ACC112 (cell line): ENCODE results near the gene FAM118A.

Source experiments
- H2AFZ ChIP-seq: fragments of 200-600 bp; sonication (generic); one replicate; pipeline ENCODE4 v1.6.0; 2017; ENCODE audit warnings: antibody characterized with exemption, low read length; ENCODE audit not compliant: unreplicated experiment
- H3K27ac ChIP-seq: fragments of 200-600 bp; sonication (generic); 2 replicates; pipeline ENCODE4 v1.5.1; 2014; ENCODE audit warnings: low read depth, mild to moderate bottlenecking, antibody characterized with exemption, low read length, moderate library complexity
- H3K27me3 ChIP-seq: fragments of 200-600 bp; sonication (generic); 2 replicates; pipeline ENCODE4 v1.6.1; 2014; ENCODE audit warnings: mild to moderate bottlenecking, antibody characterized with exemption, low read length, moderate library complexity, mixed read lengths; ENCODE audit not compliant: insufficient read depth
- H3K36me3 ChIP-seq: fragments of 200-600 bp; sonication (generic); 2 replicates; pipeline ENCODE4 v1.6.1; 2016; ENCODE audit warnings: mild to moderate bottlenecking, antibody characterized with exemption, low read length, moderate library complexity, mixed read lengths; ENCODE audit not compliant: insufficient read depth
- H3K4me1 ChIP-seq: fragments of 200-600 bp; sonication (generic); one replicate; pipeline ENCODE4 v1.6.1; 2016; ENCODE audit warnings: low read length, mixed read lengths; ENCODE audit not compliant: insufficient read depth, unreplicated experiment, control insufficient read depth
- H3K4me3 ChIP-seq: fragments of 200-600 bp; sonication (generic); 2 replicates; pipeline ENCODE4 v1.5.1; 2014; ENCODE audit warnings: mild to moderate bottlenecking, low read depth, low read length
- H3K79me2 ChIP-seq: fragments of 200-600 bp; sonication (generic); one replicate; pipeline ENCODE4 v1.6.0; 2016; ENCODE audit warnings: low read length; ENCODE audit not compliant: control insufficient read depth, unreplicated experiment, insufficient read depth

FAM118A gene

DNA sequence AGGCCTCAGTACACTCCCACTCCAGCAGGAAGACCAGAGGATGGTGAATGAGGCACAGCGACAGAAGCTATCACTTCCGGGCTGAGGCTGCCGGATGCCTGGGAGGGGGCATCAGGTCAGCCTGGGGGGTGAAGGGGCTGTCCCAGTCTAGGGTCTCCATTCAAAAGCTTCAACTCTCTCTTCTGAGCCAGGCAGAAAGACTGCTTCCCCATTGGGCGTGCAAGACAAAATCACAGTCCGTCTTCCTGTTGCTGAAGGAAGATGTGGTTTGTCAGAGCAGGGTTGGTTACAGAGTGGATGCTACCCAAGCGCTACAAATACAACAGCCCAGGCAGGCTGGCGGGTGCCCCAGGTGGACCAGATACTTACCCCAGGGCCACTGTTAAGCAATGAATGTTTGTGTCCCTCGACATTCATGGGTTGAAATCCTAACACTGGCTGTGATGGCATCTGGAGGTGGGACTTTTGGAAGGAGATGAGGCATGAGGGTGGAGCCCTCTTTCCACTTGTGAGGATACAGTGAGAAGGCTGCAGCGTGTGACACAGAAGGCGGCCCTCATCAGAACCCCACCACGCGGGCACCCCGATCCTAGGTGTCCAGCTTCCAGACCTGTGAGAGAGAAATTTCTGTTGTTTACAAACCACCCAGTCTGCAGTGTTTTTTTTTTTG lies 13.0 kb upstream of the FAM118A start:
- H3K4me1 ChIP-seq: peaks cover under 1% of the 10 kb centered on the region
- H2AFZ ChIP-seq: no peak overlapping the region
- H3K4me3 ChIP-seq: no peak overlapping the region
- no peaks in the 10 kb centered on the region for H3K79me2 ChIP-seq
- H3K27me3 ChIP-seq: no peaks in the 10 kb centered on the region
- H3K27ac ChIP-seq: no peak overlapping the region
- no peaks in the 10 kb centered on the region for H3K36me3 ChIP-seq

DNA sequence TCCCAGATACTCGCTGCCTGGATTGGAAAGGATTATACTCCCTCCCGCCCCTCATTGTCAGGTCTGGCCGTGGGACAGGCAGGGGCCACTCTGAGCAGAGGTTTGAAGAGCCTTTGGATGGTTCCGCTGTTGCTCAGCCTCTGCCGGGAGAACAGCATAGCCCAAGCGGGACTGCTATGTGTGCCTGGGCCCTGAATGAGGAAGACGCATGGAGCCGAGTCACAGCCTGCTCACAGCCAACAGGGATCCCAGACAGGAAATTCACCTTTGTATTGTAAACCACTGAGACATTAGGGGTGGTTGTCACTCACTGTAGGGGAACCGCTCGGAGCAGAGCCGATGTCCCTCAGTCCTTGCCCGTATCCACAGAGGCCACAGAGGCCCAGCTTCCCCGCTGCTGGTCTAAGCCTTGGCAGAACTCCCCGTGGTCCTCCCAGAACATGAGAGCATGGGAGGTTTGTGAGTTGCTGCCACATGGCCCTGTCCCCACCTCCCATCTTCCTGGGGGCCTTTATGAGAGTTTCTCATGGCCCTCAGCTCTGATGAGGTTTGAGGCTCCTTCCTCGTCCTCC lies 10.7 kb upstream of the FAM118A start:
- H3K79me2 ChIP-seq: no peaks in the 10 kb centered on the region
- no peak overlapping the region for H3K4me3 ChIP-seq
- H2AFZ ChIP-seq: no peak overlapping the region
- no peak overlapping the region for H3K27ac ChIP-seq
- H3K27me3 ChIP-seq: no peaks in the 10 kb centered on the region
- H3K4me1 ChIP-seq: peaks cover 2% of the 10 kb centered on the region
- H3K36me3 ChIP-seq: no peaks in the 10 kb centered on the region

DNA sequence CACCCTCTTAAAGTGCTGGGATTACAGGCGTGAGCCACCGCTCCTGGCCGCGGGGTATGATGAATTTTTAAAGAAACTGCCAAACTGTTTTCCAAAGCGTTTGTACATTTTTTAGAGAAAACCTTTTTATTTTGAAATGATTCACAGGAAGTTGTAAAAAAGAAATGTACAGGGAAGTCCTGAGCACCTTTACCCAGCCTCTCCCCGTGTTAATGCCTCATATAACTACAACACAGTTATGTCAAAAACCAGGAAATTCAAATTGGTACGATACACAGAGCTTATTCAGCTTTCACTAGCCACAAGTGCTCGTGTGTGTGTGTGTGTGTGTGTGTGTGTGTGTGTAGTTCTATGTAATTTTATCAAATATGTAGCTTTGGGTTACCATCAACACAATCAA lies 7.0 kb upstream of the FAM118A start:
- H2AFZ ChIP-seq: no peak overlapping the region

DNA sequence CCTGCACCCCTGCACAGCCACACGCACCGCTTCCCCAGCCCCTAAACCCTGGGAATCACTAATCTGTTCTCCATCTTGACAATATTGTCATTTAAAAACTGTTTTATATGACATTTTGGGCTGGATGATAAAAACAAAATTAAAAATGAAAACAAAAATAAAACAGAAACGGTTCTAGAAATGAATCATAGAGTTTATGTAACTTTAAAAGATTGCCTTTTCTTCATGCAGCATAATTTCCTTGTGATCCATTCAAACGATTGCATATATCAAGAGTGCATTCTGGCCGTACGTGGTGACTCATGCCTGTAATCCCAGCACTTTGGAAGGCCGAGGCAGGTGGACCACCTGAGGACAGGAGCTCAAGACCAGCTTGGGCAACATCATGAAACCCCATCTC lies 6.6 kb upstream of the FAM118A start:
- Histone ChIP-seq H3K27ac (no peak overlapping the region), H3K79me2 (no peaks in the 10 kb centered on the region), H3K4me1 (peaks cover 2% of the 10 kb centered on the region), H3K27me3 (no peaks in the 10 kb centered on the region), H3K36me3 (no peaks in the 10 kb centered on the region), H3K4me3 (no peak overlapping the region), H2AFZ (no peak overlapping the region)

More for the DNA sequence above, 7.0 kb upstream of the FAM118A start:
- Histone ChIP-seq H3K27me3 (no peaks in the 10 kb centered on the region), H3K27ac (no peak overlapping the region), H3K4me1 (peaks cover 2% of the 10 kb centered on the region), H3K79me2 (no peaks in the 10 kb centered on the region), H3K4me3 (no peak overlapping the region), H3K36me3 (no peaks in the 10 kb centered on the region)

DNA sequence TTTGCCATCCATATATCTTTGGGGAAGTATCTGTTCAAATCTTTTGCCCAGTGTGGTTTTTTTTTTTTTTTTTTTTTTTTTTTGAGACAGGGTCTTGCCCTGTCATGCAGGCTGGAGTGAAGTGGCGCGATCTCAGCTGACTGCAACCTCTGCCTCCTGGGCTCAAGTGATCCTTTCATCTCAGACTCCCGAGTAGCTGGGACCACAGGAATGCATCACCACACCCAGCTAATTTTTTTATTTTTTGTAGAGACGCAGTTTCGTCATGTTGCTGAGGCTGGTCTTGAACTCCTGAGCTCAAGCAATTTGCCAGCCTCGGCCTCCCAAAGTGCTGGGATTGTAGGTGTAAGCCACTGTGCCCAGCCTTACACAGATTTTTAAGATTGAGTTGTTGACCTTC lies 4.8 kb upstream of the FAM118A start:
- Histone ChIP-seq H3K4me1 (peaks cover 2% of the 10 kb centered on the region), H3K27me3 (no peaks in the 10 kb centered on the region), H3K4me3 (no peak overlapping the region), H2AFZ (no peak overlapping the region), H3K79me2 (no peaks in the 10 kb centered on the region), H3K36me3 (no peaks in the 10 kb centered on the region), H3K27ac (no peak overlapping the region)

DNA sequence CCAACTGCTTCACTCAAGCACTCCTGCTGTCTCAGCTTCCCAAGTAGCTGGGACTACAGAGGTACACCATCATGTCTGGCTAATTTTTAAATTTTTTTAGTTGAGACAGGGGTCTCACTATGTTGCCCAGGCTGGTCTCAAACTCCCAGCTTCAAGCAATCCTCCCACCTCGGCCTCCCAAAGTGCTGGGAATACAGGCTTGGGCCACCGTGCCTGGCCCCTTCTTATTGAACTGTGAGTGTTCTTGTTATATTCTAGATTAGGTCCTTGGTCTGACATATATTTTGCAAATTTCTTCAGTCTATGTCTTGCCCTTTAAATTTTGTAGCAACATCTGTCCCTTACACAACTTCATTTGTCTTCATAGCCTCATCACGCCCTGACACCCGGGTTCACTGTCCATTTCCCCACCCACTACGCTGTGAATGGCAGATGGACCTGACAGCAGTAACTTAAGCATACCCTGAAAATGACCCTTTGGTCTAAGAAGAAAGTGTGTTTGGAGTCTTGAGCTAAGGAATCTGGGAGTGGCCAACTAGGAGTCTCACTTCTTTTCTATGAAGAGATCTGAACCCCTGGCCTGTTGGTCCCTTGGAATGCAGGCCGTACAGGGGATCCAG lies 4.2 kb upstream of the FAM118A start:
- Histone ChIP-seq H3K27ac (no peak overlapping the region), H3K27me3 (no peaks in the 10 kb centered on the region), H3K36me3 (no peaks in the 10 kb centered on the region), H3K4me1 (peaks cover 2% of the 10 kb centered on the region), H3K4me3 (no peak overlapping the region), H2AFZ (no peak overlapping the region), H3K79me2 (peaks cover 3% of the 10 kb centered on the region)

DNA sequence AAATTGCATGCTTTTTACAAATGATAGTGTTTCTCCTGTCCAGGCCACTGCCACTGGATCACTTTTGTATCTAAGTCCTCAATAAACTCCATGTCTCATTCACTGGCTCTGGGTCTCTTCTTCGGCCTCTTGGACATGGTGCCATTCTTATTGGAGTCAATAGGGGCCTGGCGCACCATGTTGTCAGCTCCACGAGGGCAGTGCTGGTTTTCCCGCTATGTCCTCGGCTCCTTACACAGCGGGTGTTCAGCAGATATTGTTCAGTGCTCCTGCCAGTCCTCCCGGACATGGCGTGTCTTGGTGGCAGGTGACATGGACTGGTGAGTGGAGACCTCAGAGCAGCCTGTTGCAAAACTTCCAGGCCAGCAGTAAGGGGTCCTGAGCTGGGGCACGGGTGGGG lies 3.6 kb upstream of the FAM118A start:
- peaks cover 8% of the 10 kb centered on the region for H3K79me2 ChIP-seq
- H3K27ac ChIP-seq: no peak overlapping the region
- H3K36me3 ChIP-seq: no peaks in the 10 kb centered on the region
- no peaks in the 10 kb centered on the region for H3K27me3 ChIP-seq
- no peak overlapping the region for H2AFZ ChIP-seq
- peaks cover 2% of the 10 kb centered on the region for H3K4me1 ChIP-seq
- no peak overlapping the region for H3K4me3 ChIP-seq

DNA sequence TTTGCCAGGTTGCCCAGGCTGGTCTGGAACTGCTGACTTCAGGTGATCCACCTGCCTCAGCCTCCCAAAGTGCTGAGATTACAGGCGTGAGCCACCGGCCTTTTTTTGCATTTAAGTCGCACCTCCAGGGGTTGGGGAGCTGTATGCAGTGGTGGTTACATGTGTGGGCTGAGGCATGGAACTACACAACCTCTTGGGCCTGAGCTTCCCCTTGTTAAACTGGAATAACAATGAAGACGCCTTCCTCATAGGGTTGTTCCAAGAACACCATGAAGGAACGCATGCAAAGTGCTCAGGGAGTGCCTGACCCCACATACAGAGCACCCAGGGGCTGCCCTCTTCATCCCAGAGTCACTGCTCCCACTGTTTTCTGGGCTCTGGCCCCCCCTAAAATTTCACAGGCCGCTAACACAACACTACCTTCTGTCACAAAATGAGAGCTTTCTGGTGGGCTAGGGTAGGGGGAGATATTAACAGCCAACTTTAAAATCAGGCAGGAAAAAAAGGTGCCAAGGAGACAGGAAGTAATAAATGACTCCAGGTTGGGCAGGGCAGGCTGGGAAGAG lies 1.3 kb upstream of the FAM118A start:
- Histone ChIP-seq H3K4me3 (no peak overlapping the region), H3K79me2 (peaks cover 9% of the 10 kb centered on the region), H3K27me3 (no peaks in the 10 kb centered on the region), H3K27ac (no peak overlapping the region), H3K36me3 (no peaks in the 10 kb centered on the region), H3K4me1 (no peaks in the 10 kb centered on the region), H2AFZ (peak overlapping the region; percentile 38)

DNA sequence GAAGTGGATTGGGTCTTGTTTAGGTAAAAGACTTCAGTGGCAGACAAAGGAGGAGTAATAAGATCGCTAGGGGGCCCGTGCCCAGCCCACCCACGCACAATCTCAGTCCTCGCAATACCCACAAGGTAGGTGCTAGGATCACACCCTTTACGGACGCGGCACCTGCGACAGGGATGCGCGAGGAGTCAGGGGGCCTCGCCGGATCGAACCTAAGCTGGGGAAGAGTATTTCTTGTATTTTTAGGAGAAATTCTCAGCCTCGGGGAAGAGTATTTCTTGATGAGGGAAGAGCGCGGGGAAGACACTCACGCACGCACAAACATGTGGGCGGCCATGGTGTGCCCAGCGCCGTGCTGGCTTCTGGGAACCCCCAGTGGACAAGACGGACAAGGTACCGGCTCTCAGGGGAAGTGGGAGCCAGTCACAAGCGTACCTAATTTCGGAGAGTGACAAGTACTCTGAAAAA lies 745 bp upstream of the FAM118A start:
- H2AFZ ChIP-seq: peak overlapping the region; percentile 51
- no peaks in the 10 kb centered on the region for H3K4me1 ChIP-seq
- no peaks in the 10 kb centered on the region for H3K36me3 ChIP-seq
- H3K4me3 ChIP-seq: peak overlapping the region; percentile 85
- peaks cover 11% of the 10 kb centered on the region for H3K79me2 ChIP-seq
- no peak overlapping the region for H3K27ac ChIP-seq
- H3K27me3 ChIP-seq: no peaks in the 10 kb centered on the region

DNA sequence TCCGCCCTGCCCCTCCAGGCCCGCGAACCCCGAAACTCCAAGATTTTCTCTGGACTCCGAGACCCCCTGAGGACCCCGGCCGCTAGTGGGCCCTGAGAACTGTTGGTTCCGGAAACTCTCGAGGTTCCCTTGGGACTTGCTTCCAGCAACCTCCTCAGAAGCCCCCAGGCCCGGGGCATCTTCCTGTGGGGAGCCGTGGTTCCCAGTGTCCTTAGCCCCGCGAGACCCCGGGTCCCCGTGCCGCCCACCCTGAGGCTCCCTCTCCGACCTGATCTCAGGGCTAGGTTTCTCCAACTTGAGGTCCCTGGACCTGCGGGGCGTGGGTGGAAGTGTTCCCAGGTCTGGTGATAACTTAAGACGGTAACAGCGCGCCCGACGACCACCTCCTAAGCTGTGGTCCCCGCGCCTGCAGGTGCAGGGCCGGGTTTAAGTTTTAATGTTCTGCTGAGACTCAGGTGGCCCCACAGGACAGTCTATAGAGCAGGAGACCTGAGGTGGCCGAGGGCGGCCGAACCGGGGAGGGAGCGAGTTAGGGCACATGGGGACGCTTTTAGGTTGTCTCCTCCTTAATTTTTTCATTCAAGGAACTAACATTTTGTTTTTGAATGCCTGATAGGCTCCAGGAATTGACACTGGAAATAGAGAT lies 720 bp downstream of the FAM118A start:
- Histone ChIP-seq H3K36me3 (no peaks in the 10 kb centered on the region), H3K27ac (no peak overlapping the region), H3K79me2 (peaks cover 11% of the 10 kb centered on the region), H3K4me1 (no peaks in the 10 kb centered on the region), H3K27me3 (no peaks in the 10 kb centered on the region), H3K4me3 (peak overlapping the region; percentile 85), H2AFZ (peak overlapping the region; percentile 60)
